ENCODE results near the gene CUL1. TPM values are rescaled to one million over a fixed set of nuclear protein-coding genes. Genes with fewer than 3 reads are reported as not detected.

Gene CUL1
- total RNA-seq, 2 experiments from 2014 or later, result 40.5 to 56.6 TPM

- no TSS peak for BruUV-seq (replicated peaks)
- Histone ChIP-seq H3K36me3 (ENCODE audit: insufficient read depth, low read length) (peaks cover 83% of the 10 kb centered on the region), H3K27ac (ENCODE audit: low read depth, low read length, poor library complexity, severe bottlenecking) (no peak overlapping the region), H3K9me3 (ENCODE audit: low read length) (no peaks in the 10 kb centered on the region), H3K9me2 (ENCODE audit: insufficient read depth, low read length) (no peaks in the 10 kb centered on the region), H3K4me1 (ENCODE audit: insufficient read depth, low read length, poor library complexity, severe bottlenecking) (no peaks in the 10 kb centered on the region), H4K20me1 (ENCODE audit: insufficient read depth, low read length) (no peaks in the 10 kb centered on the region), H3K4me3 (ENCODE audit: low read depth, low read length, poor library complexity, severe bottlenecking) (no peak overlapping the region), H2AFZ (ENCODE audit: low read length) (no peak overlapping the region), H3K79me2 (ENCODE audit: insufficient read depth, low read depth, low read length) (no peaks in the 10 kb centered on the region), H3K4me2 (ENCODE audit: low read length) (no peak overlapping the region)
- intact Hi-C loops (cut with micrococcal nuclease; ENCODE audit: unreplicated experiment), result no loop called here
- DNase-seq (ENCODE audit: low spot score), result no peak
- TF ChIP-seq CTCF (conservative IDR thresholded peaks at IDR 0.05; ENCODE audit: low read length) (no peak), EZH2phosphoT487 (IDR thresholded peaks at IDR 0.05; ENCODE audit: borderline replicate concordance, low read depth, low read length) (no peak)
- ChIA-PET CTCF (ENCODE audit: unreplicated experiment) (interaction anchor here (0.6 to 0.9 kb wide), 2 partner anchors 12 to 32 kb away, joined by 3 read pairs; no protein-coding TSS in a partner anchor), POLR2A (interaction anchor here (0.9 to 1.4 kb wide), 3 partner anchors 13 to 26 kb away, joined by 3 to 4 read pairs (median 3); no protein-coding TSS in a partner anchor)
These were observed 74.6 kb downstream of the CUL1 start for GRCh38 chr7:148773334-148773733.

GRCh38 chr7:148774471-148774870 is 75.8 kb downstream of the CUL1 start:
- peaks cover 82% of the 10 kb centered on the region for H3K36me3 ChIP-seq (ENCODE audit: insufficient read depth, low read length)
- no peak for DNase-seq (ENCODE audit: low spot score)
- H3K4me1 ChIP-seq (ENCODE audit: insufficient read depth, low read length, poor library complexity, severe bottlenecking), result no peaks in the 10 kb centered on the region
- TF ChIP-seq CTCF (conservative IDR thresholded peaks at IDR 0.05; ENCODE audit: low read length), result no peak
- no peak for TF ChIP-seq EZH2phosphoT487 (IDR thresholded peaks at IDR 0.05; ENCODE audit: borderline replicate concordance, low read depth, low read length)
- CTCF ChIA-PET (ENCODE audit: unreplicated experiment), result interaction anchor here (0.9 kb wide), 1 partner anchor 13 kb away, joined by 3 read pairs; no protein-coding TSS in a partner anchor
- H3K79me2 ChIP-seq (ENCODE audit: insufficient read depth, low read depth, low read length), result no peaks in the 10 kb centered on the region
- no peaks in the 10 kb centered on the region for H3K9me3 ChIP-seq (ENCODE audit: low read length)
- H3K4me2 ChIP-seq (ENCODE audit: low read length), result no peak overlapping the region
- no peaks in the 10 kb centered on the region for H3K9me2 ChIP-seq (ENCODE audit: insufficient read depth, low read length)
- no peak overlapping the region for H2AFZ ChIP-seq (ENCODE audit: low read length)
- BruUV-seq (replicated peaks), result no TSS peak
- no peaks in the 10 kb centered on the region for H4K20me1 ChIP-seq (ENCODE audit: insufficient read depth, low read length)
- H3K27ac ChIP-seq (ENCODE audit: low read depth, low read length, poor library complexity, severe bottlenecking), result no peak overlapping the region
- POLR2A ChIA-PET, result interaction anchor here (0.5 to 1.1 kb wide), 4 partner anchors 28 to 522 kb away, joined by 3 to 4 read pairs (median 3); partner anchors contain the start of gene CUL1
- intact Hi-C loops (cut with micrococcal nuclease; ENCODE audit: unreplicated experiment), result no loop called here
- H3K4me3 ChIP-seq (ENCODE audit: low read depth, low read length, poor library complexity, severe bottlenecking), result no peak overlapping the region

GRCh38 chr7:148782757-148783456 is 84.2 kb downstream of the CUL1 start:
- no peaks in the 10 kb centered on the region for H3K79me2 ChIP-seq (ENCODE audit: insufficient read depth, low read depth, low read length)
- no peak overlapping the region for H3K27ac ChIP-seq (ENCODE audit: low read depth, low read length, poor library complexity, severe bottlenecking)
- H3K9me2 ChIP-seq (ENCODE audit: insufficient read depth, low read length), result no peaks in the 10 kb centered on the region
- DNase-seq (ENCODE audit: low spot score), result no peak
- intact Hi-C loops (cut with micrococcal nuclease; ENCODE audit: unreplicated experiment), result no loop called here
- H3K9me3 ChIP-seq (ENCODE audit: low read length), result no peaks in the 10 kb centered on the region
- no peak for TF ChIP-seq CTCF (conservative IDR thresholded peaks at IDR 0.05; ENCODE audit: low read length)
- TF ChIP-seq EZH2phosphoT487 (IDR thresholded peaks at IDR 0.05; ENCODE audit: borderline replicate concordance, low read depth, low read length), result no peak
- no peak overlapping the region for H2AFZ ChIP-seq (ENCODE audit: low read length)
- peaks cover 70% of the 10 kb centered on the region for H3K36me3 ChIP-seq (ENCODE audit: insufficient read depth, low read length)
- H3K4me2 ChIP-seq (ENCODE audit: low read length), result no peak overlapping the region
- no peaks in the 10 kb centered on the region for H3K4me1 ChIP-seq (ENCODE audit: insufficient read depth, low read length, poor library complexity, severe bottlenecking)
- ChIA-PET POLR2A (interaction anchor here (0.6 kb wide), 1 partner anchor 275 kb away, joined by 3 read pairs; no protein-coding TSS in a partner anchor), CTCF (ENCODE audit: unreplicated experiment) (interaction anchor here (0.6 kb wide), 1 partner anchor 18 kb away, joined by 3 read pairs; no protein-coding TSS in a partner anchor)
- no peaks in the 10 kb centered on the region for H4K20me1 ChIP-seq (ENCODE audit: insufficient read depth, low read length)
- BruUV-seq (replicated peaks), result no TSS peak
- no peak overlapping the region for H3K4me3 ChIP-seq (ENCODE audit: low read depth, low read length, poor library complexity, severe bottlenecking)

Measured in OCI-LY7 (cell line).